HepG2 (cell line): ENCODE measurements around the gene RIN3. TPM values are rescaled to one million over a fixed set of nuclear protein-coding genes. Genes with fewer than 3 reads are reported as not detected.

ENCODE experiments used
- AGO2 ChIP-seq: fragments of 200-400 bp; formaldehyde crosslinking; optimal IDR thresholded peaks from 2 replicates; pipeline ENCODE3; 2017; ENCODE audit warnings: mild to moderate bottlenecking, low read depth, low read length, moderate library complexity
- ARHGAP35 ChIP-seq: sonication (generic); formaldehyde crosslinking; IDR thresholded peaks from 2 replicates; pipeline ENCODE4 v1.9.0; 2022; ENCODE audit warnings: mild to moderate bottlenecking, inconsistent platforms, moderate library complexity, missing genetic modification reagents, borderline replicate concordance
- BCL3 ChIP-seq: sonication (generic); formaldehyde crosslinking; IDR thresholded peaks from 2 replicates; pipeline ENCODE4 v1.5.1; 2020; ENCODE audit warnings: mild to moderate bottlenecking, missing genetic modification reagents, moderate library complexity
- FOXK2 ChIP-seq: fragments of 450-650 bp; IDR thresholded peaks from 2 replicates; pipeline ENCODE4 v1.6.1; 2016
- GATAD2A ChIP-seq: IDR thresholded peaks from 2 replicates; pipeline ENCODE4 v1.6.1; 2016
- HMGXB4 ChIP-seq, 2 experiments: sonication (generic) in 1 of 2; formaldehyde crosslinking in 1 of 2; IDR thresholded peaks; 2 replicates each; pipeline versions ENCODE4 v1.4.0 to v1.6.1; 2018 to 2020; ENCODE audit warnings: missing genetic modification reagents in 2 of 2, borderline replicate concordance in 1 of 2, low read depth in 1 of 2, mild to moderate bottlenecking in 1 of 2, missing biosample characterization in 1 of 2
- MIER2 ChIP-seq: IDR thresholded peaks from 2 replicates; pipeline ENCODE4 v1.6.1; 2016; ENCODE audit warnings: missing biosample characterization, missing genetic modification reagents
- MTA1 ChIP-seq: sonication (generic); formaldehyde crosslinking; IDR thresholded peaks from 2 replicates; pipeline ENCODE4 v1.4.0; 2020; ENCODE audit warnings: missing genetic modification reagents, mild to moderate bottlenecking, borderline replicate concordance
- NFYB ChIP-seq: sonication (generic); formaldehyde crosslinking; IDR thresholded peaks from 2 replicates; pipeline ENCODE4 v1.4.0; 2020; ENCODE audit warnings: missing genetic modification reagents
- RAD21 ChIP-seq: fragments of 450-650 bp; formaldehyde crosslinking; IDR thresholded peaks from 2 replicates; pipeline ENCODE4 v1.5.0; 2020; ENCODE audit warnings: mild to moderate bottlenecking
- SNAI1 ChIP-seq: sonication (generic); formaldehyde crosslinking; IDR thresholded peaks from 2 replicates; pipeline ENCODE4 v1.5.0; 2020; ENCODE audit warnings: mild to moderate bottlenecking, missing genetic modification reagents, borderline replicate concordance
- STAG1 ChIP-seq: sonication (generic); formaldehyde crosslinking; IDR thresholded peaks from 2 replicates; pipeline ENCODE4 v1.4.0; 2020; ENCODE audit warnings: missing genetic modification reagents
- TFAP4 ChIP-seq: sonication (generic); IDR thresholded peaks from 2 replicates; pipeline ENCODE4 v1.6.1; 2016; ENCODE audit warnings: low read depth, borderline replicate concordance
- U2AF1 ChIP-seq: fragments of 200-400 bp; formaldehyde crosslinking; optimal IDR thresholded peaks from 2 replicates; pipeline ENCODE3; 2017; ENCODE audit warnings: mild to moderate bottlenecking, low read depth, low read length
- XRCC5 ChIP-seq: fragments of 200-400 bp; formaldehyde crosslinking; optimal IDR thresholded peaks from 2 replicates; pipeline ENCODE3; 2017; ENCODE audit warnings: mild to moderate bottlenecking, low read length
- ZNF276 ChIP-seq: sonication (generic); formaldehyde crosslinking; IDR thresholded peaks from 2 replicates; pipeline ENCODE4 v1.4.0; 2020; ENCODE audit warnings: mild to moderate bottlenecking, low read depth, missing genetic modification reagents
- ZNF564 ChIP-seq: sonication (generic); formaldehyde crosslinking; IDR thresholded peaks from 2 replicates; pipeline ENCODE4 v1.8.1; 2023; ENCODE audit warnings: mild to moderate bottlenecking, missing genetic modification reagents
- ZSCAN30 ChIP-seq: sonication (generic); formaldehyde crosslinking; IDR thresholded peaks from 2 replicates; pipeline ENCODE4 v1.5.0; 2020; ENCODE audit warnings: mild to moderate bottlenecking, missing genetic modification reagents
- polyA plus RNA-seq, 8 experiments: library from polyadenylated mRNA; depleted of rRNA in 3 of 8; stranded (reverse) in 7 of 8; unstranded in 1 of 8; fragments of >200 nt; fragmentation: Illumina TruSeq in 4 of 8; extraction: Trizol in 4 of 8; gene quantifications; 2 replicates each; pipeline versions ENCODE4 v1.2.1 to v1.2.3, GENCODE V29; 2011 to 2016; ENCODE audit warnings: low read depth in 4 of 8, missing spikeins in 1 of 8, mixed read lengths in 1 of 8; ENCODE audit not compliant: insufficient read depth in 1 of 8
- total RNA-seq, 5 experiments: library from RNA; depleted of rRNA; stranded (reverse); fragments of >200 nt; fragmentation: Illumina TruSeq; extraction: Trizol; gene quantifications; 2 replicates each; pipeline ENCODE4 v1.2.3, GENCODE V29; 2016; ENCODE audit warnings: low read depth in 1 of 5
- TF ChIP-seq, protein P1 (sequence below): sonication (generic); formaldehyde crosslinking; IDR thresholded peaks from 2 replicates; pipeline ENCODE4 v1.4.0; 2020; ENCODE audit warnings: mild to moderate bottlenecking, missing genetic modification reagents
- TF ChIP-seq, protein P2 (sequence below): sonication (generic); formaldehyde crosslinking; IDR thresholded peaks from 2 replicates; pipeline ENCODE4 v1.4.0; 2020; ENCODE audit warnings: mild to moderate bottlenecking, missing genetic modification reagents, borderline replicate concordance

Gene RIN3
- total and polyA plus RNA-seq, 2 of the 13 experiments (the other 11 are each of a cell fraction or from before 2014, with no cell fraction given), result 2.3 to 3.6 TPM

- peak; percentile 51 to 56; a peak in 3 of 4 replicates for TF ChIP-seq HMGXB4 (CRISPR knock-in tag; IDR thresholded peaks at IDR 0.05; ENCODE audit: borderline replicate concordance in 1 of 2, low read depth in 1 of 2)
- TF ChIP-seq BCL3 (CRISPR knock-in tag), result no peak
- TF ChIP-seq, protein P1, sequence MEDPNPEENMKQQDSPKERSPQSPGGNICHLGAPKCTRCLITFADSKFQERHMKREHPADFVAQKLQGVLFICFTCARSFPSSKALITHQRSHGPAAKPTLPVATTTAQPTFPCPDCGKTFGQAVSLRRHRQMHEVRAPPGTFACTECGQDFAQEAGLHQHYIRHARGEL (CRISPR knock-in tag), result no peak
- no peak for TF ChIP-seq TFAP4
- no peak for TF ChIP-seq ARHGAP35 (CRISPR knock-in tag)
- TF ChIP-seq ZNF276 (CRISPR knock-in tag), result no peak
- TF ChIP-seq RAD21 (CRISPR knock-in tag), result peak; percentile 73
- no peak for TF ChIP-seq ZNF564 (CRISPR knock-in tag)
- no peak for TF ChIP-seq GATAD2A (CRISPR knock-in tag)
- TF ChIP-seq U2AF1, result no peak
- no peak for TF ChIP-seq FOXK2
- TF ChIP-seq MIER2 (CRISPR knock-in tag), result no peak
- TF ChIP-seq, protein P2, sequence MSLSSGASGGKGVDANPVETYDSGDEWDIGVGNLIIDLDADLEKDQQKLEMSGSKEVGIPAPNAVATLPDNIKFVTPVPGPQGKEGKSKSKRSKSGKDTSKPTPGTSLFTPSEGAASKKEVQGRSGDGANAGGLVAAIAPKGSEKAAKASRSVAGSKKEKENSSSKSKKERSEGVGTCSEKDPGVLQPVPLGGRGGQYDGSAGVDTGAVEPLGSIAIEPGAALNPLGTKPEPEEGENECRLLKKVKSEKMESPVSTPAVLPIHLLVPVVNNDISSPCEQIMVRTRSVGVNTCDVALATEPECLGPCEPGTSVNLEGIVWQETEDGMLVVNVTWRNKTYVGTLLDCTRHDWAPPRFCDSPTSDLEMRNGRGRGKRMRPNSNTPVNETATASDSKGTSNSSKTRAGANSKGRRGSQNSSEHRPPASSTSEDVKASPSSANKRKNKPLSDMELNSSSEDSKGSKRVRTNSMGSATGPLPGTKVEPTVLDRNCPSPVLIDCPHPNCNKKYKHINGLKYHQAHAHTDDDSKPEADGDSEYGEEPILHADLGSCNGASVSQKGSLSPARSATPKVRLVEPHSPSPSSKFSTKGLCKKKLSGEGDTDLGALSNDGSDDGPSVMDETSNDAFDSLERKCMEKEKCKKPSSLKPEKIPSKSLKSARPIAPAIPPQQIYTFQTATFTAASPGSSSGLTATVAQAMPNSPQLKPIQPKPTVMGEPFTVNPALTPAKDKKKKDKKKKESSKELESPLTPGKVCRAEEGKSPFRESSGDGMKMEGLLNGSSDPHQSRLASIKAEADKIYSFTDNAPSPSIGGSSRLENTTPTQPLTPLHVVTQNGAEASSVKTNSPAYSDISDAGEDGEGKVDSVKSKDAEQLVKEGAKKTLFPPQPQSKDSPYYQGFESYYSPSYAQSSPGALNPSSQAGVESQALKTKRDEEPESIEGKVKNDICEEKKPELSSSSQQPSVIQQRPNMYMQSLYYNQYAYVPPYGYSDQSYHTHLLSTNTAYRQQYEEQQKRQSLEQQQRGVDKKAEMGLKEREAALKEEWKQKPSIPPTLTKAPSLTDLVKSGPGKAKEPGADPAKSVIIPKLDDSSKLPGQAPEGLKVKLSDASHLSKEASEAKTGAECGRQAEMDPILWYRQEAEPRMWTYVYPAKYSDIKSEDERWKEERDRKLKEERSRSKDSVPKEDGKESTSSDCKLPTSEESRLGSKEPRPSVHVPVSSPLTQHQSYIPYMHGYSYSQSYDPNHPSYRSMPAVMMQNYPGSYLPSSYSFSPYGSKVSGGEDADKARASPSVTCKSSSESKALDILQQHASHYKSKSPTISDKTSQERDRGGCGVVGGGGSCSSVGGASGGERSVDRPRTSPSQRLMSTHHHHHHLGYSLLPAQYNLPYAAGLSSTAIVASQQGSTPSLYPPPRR (CRISPR knock-in tag), result no peak
- TF ChIP-seq MTA1, result no peak
- TF ChIP-seq ZSCAN30, result no peak
- TF ChIP-seq XRCC5, result peak; percentile 91
- TF ChIP-seq STAG1 (CRISPR knock-in tag), result peak; percentile 73
- no peak for TF ChIP-seq SNAI1 (CRISPR knock-in tag)
- TF ChIP-seq NFYB (CRISPR knock-in tag), result no peak
- peak; percentile 31 for TF ChIP-seq AGO2
Observed at GRCh38 chr14:92686900-92687427, 173.4 kb downstream of the RIN3 start (continued).
